Endometrial microvascular endothelial cells (primary cell): ENCODE data around the gene HNRNPC. TPM values are rescaled to one million over a fixed set of nuclear protein-coding genes. Genes with fewer than 3 reads are reported as not detected.
"Not testable (repeated sequence)": the region's sequence is repeated elsewhere in the genome, so short reads cannot be mapped to it uniquely, and the experiment has no call there.

Experiments used
- in situ Hi-C: cut with HindIII; loops from 2 replicates; pipeline ENCODE4 v1.10.0; 2017; ENCODE audit warnings: low sequenced_read_pairs, low pct_unique_long_range_greater_than_20kb; ENCODE audit errors: inconsistent ontology term
- total RNA-seq: library from RNA; depleted of rRNA; stranded (reverse); fragments of >200 nt; gene quantifications from one replicate; pipeline ENCODE4 v1.2.3, GENCODE V29; 2015; ENCODE audit errors: inconsistent ontology term

The HNRNPC gene
- total RNA-seq, 1 donor from 2014 or later: 992 TPM

GRCh38 chr14:21165002-21165605 lies 104.1 kb downstream of the HNRNPC start:
- in situ Hi-C loops: not testable (repeated sequence)

- in situ Hi-C loops: no loop called here
These were observed 105.4 kb downstream of the HNRNPC start for GRCh38 chr14:21163871-21164291.

GRCh38 chr14:21162081-21162480 lies 107.2 kb downstream of the HNRNPC start:
- in situ Hi-C loops: no loop called here

GRCh38 chr14:21160061-21160610 lies 109.1 kb downstream of the HNRNPC start:
- in situ Hi-C loops: no loop called here

Other genes starting within 250 kb of the HNRNPC start
- gene NDRG2, start 244.4 kb downstream of the HNRNPC start, total RNA-seq: not detected
- gene TPPP2, start 239.2 kb downstream of the HNRNPC start, total RNA-seq: not detected
- gene RNASE13, start 234.6 kb downstream of the HNRNPC start, total RNA-seq: not detected
- gene RNASE7, start 227.1 kb downstream of the HNRNPC start, total RNA-seq: not detected
- not detected for gene RNASE8, start 211.6 kb downstream of the HNRNPC start, total RNA-seq
- 2.9 TPM for gene ARHGEF40, start 199.1 kb downstream of the HNRNPC start, total RNA-seq
- 14.3 TPM for gene ZNF219, start 170.8 kb downstream of the HNRNPC start, total RNA-seq
- not detected for gene TMEM253, start 168.4 kb downstream of the HNRNPC start, total RNA-seq
- gene OR5AU1, start 113.4 kb downstream of the HNRNPC start, total RNA-seq: not detected
- gene RPGRIP1, start 10.6 kb upstream of the HNRNPC start, total RNA-seq: not detected
- 81.4 TPM for gene SUPT16H, start 114.6 kb upstream of the HNRNPC start, total RNA-seq
- gene CHD8, start 186.7 kb upstream of the HNRNPC start, total RNA-seq: 38.2 TPM
- gene RAB2B, start 207.5 kb upstream of the HNRNPC start, total RNA-seq: 30.4 TPM
- gene TOX4, start 207.8 kb upstream of the HNRNPC start, total RNA-seq: 37.4 TPM
- gene METTL3, start 241.9 kb upstream of the HNRNPC start, total RNA-seq: 75.2 TPM